Skeletal muscle tissue (tissue), 4 donors: ENCODE data around the gene PPDPF. TPM values are rescaled to one million over a fixed set of nuclear protein-coding genes. Genes with fewer than 3 reads are reported as not detected.

Experiments
- H3K27ac ChIP-seq: one replicate; pipeline ENCODE4 v1.7.0; 2013; ENCODE audit warnings: mild to moderate bottlenecking, low read depth, low read length, inconsistent platforms
- H3K27me3 ChIP-seq, 3 donors: one replicate each; pipeline ENCODE4 v1.7.0; 2013; ENCODE audit warnings: low read length in 3 of 3; ENCODE audit not compliant: control insufficient read depth in 3 of 3, insufficient read depth in 3 of 3
- H3K36me3 ChIP-seq, 3 donors: one replicate each; pipeline ENCODE4 v1.7.0; 2013; ENCODE audit warnings: low read length in 3 of 3; ENCODE audit not compliant: control insufficient read depth in 3 of 3, insufficient read depth in 3 of 3
- H3K4me1 ChIP-seq, 3 donors: one replicate each; pipeline ENCODE4 v1.7.0; 2013; ENCODE audit warnings: low read length in 3 of 3, mild to moderate bottlenecking in 3 of 3; ENCODE audit not compliant: control insufficient read depth in 3 of 3, insufficient read depth in 3 of 3
- H3K4me3 ChIP-seq, 3 donors: one replicate each; pipeline ENCODE4 v1.7.0; 2013; ENCODE audit warnings: low read length in 3 of 3
- H3K9ac ChIP-seq, 3 donors: one replicate each; pipeline ENCODE4 v1.7.0; 2013; ENCODE audit warnings: low read length in 3 of 3, mild to moderate bottlenecking in 3 of 3, moderate library complexity in 2 of 3, low read depth in 1 of 3
- H3K9me3 ChIP-seq, 3 donors: one replicate each; pipeline ENCODE4 v1.7.0; 2013; ENCODE audit warnings: low read length in 3 of 3; ENCODE audit not compliant: control insufficient read depth in 3 of 3
- total RNA-seq: library from RNA; depleted of rRNA; stranded (reverse); fragments of >200 nt; gene quantifications from one replicate; pipeline ENCODE4 v1.2.3, GENCODE V29; 2014
- donor health status: Osteomylitis.

PPDPF gene
- total RNA-seq, 1 donor from 2014 or later = 24.0 TPM

- peaks cover 23 to 57% (median 41%) of the 10 kb centered on the region in 3 donors for H3K4me1 ChIP-seq
Observed at GRCh38 chr20:63494084-63494419, 26.5 kb upstream of the PPDPF start.

DNA sequence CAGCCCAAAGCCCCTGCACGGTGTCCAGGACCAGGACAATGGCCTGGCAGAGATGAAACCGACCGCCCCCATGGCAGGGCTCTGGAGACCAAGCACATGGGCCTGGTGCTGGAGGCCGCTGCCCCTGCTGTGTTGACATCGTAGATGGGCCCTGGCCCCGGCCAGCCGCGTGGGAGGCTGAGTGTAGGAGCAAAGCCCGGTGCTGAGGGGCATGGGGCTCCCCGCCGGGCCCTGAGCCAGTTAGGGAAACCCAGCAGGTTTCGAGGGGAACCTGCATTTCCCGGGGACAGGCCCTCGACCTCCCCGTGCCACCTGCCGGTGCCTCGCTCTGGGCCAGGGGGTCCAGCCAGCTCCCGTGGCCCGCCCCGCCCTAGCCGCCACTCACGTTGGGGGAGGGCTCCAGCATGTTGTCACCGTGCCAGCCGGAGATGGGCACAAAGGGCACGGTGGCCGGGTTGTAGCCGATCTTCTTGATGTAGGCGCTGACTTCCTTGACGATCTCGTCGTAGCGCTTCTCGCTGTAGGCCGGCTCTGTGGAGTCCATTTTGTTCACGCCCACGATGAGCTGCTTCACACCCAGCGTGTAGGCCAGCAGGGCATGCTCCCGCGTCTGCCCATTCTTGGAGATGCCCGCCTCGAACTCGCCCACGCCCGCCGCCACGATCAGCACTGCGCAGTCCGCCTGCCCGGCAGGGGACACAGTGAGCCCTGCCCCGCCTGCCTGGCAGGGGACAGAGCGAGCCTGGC is 26.0 kb upstream of the PPDPF start:
- no peak overlapping the region for H3K27ac ChIP-seq
- peaks cover 35 to 71% (median 59%) of the 10 kb centered on the region in 3 donors for H3K36me3 ChIP-seq
- H3K4me1 ChIP-seq = peaks cover 25 to 61% (median 44%) of the 10 kb centered on the region in 3 donors
- H3K27me3 ChIP-seq = peaks cover 0 to 21% (median 6%) of the 10 kb centered on the region in 3 donors
- peak overlapping the region in 1 of 3 donors; percentile 95 for H3K9ac ChIP-seq
- no peak overlapping the region for H3K4me3 ChIP-seq
- H3K9me3 ChIP-seq = no peaks in the 10 kb centered on the region

More at GRCh38 chr20:63494084-63494419, 26.5 kb upstream of the PPDPF start:
- H3K9ac ChIP-seq = peak overlapping the region in 2 of 3 donors; percentile 0 to 95
- peaks cover 35 to 74% (median 59%) of the 10 kb centered on the region in 3 donors for H3K36me3 ChIP-seq
- no peaks in the 10 kb centered on the region for H3K9me3 ChIP-seq
- H3K4me3 ChIP-seq = no peak overlapping the region
- H3K27me3 ChIP-seq = peaks cover 0 to 21% (median 5%) of the 10 kb centered on the region in 3 donors
- H3K27ac ChIP-seq = no peak overlapping the region

- H3K9me3 ChIP-seq = no peaks in the 10 kb centered on the region
- peaks cover 30 to 68% (median 51%) of the 10 kb centered on the region in 3 donors for H3K4me1 ChIP-seq
- peaks cover 0 to 20% (median 9%) of the 10 kb centered on the region in 3 donors for H3K27me3 ChIP-seq
- peak overlapping the region; percentile 12 for H3K27ac ChIP-seq
- H3K4me3 ChIP-seq = peak overlapping the region in 2 of 3 donors; percentile 13 to 88
- peak overlapping the region in 1 of 3 donors; percentile 95 for H3K9ac ChIP-seq
- H3K36me3 ChIP-seq = peaks cover 35 to 65% (median 57%) of the 10 kb centered on the region in 3 donors
Observed at GRCh38 chr20:63495167-63495720, 25.3 kb upstream of the PPDPF start.

DNA sequence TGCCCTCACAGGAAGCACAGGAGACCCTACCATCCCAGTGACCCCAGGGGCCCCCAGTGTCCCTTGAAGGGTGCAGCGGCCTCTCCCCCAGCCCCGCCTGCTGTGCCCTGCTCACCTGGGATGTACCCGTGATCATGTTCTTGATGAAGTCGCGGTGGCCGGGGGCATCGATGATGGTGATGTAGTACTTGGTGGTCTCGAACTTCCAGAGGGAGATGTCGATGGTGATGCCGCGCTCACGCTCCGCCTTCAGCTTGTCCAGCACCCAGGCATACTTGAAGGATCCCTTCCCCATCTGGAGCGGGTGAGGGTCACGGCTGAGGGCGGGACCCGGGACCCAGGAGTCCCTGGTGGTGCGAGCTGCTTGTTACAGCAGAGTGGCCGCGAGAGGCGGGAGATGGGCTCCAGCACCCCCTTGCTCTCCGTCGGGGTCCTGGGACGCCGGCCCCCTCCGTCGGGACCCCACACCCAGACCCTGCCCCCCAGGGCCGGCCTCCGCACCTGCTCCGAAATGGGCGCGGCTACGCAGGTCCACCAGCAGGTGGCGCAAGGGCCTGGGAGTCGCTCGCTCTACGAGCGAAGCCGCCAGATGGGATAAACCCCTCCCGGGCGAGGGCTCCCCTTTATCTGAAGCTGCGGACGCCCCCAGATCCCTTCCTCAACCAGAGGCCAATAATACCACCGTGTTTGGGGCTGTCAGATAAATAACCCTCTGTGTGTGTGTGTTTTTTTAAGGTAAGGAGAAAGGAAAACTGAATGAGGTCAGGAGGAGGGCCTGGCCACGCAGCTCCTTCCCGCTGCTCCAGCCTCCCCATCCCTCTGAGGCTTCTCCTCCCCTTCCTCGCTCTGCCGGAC is 24.6 kb upstream of the PPDPF start:
- Histone ChIP-seq H3K36me3 (peaks cover 32 to 59% (median 50%) of the 10 kb centered on the region in 3 donors), H3K27me3 (peaks cover 0 to 15% (median 8%) of the 10 kb centered on the region in 3 donors), H3K27ac (peak overlapping the region; percentile 98)

GRCh38 chr20:63496596-63497120 is 23.9 kb upstream of the PPDPF start:
- Histone ChIP-seq H3K27ac (peak overlapping the region; percentile 98), H3K4me3 (peak overlapping the region; percentile 57 to 88 (median 85)), H3K4me1 (peaks cover 38 to 68% (median 56%) of the 10 kb centered on the region in 3 donors), H3K27me3 (peaks cover 0 to 16% (median 4%) of the 10 kb centered on the region in 3 donors), H3K36me3 (peaks cover 25 to 52% (median 43%) of the 10 kb centered on the region in 3 donors), H3K9ac (peak overlapping the region; percentile 84 to 95 (median 94)), H3K9me3 (no peaks in the 10 kb centered on the region)

More for the DNA sequence above, 24.6 kb upstream of the PPDPF start:
- peaks cover 35 to 70% (median 56%) of the 10 kb centered on the region in 3 donors for H3K4me1 ChIP-seq
- H3K4me3 ChIP-seq = peak overlapping the region; percentile 57 to 88 (median 85)
- H3K9ac ChIP-seq = peak overlapping the region; percentile 84 to 95 (median 94)
- H3K9me3 ChIP-seq = no peaks in the 10 kb centered on the region

DNA sequence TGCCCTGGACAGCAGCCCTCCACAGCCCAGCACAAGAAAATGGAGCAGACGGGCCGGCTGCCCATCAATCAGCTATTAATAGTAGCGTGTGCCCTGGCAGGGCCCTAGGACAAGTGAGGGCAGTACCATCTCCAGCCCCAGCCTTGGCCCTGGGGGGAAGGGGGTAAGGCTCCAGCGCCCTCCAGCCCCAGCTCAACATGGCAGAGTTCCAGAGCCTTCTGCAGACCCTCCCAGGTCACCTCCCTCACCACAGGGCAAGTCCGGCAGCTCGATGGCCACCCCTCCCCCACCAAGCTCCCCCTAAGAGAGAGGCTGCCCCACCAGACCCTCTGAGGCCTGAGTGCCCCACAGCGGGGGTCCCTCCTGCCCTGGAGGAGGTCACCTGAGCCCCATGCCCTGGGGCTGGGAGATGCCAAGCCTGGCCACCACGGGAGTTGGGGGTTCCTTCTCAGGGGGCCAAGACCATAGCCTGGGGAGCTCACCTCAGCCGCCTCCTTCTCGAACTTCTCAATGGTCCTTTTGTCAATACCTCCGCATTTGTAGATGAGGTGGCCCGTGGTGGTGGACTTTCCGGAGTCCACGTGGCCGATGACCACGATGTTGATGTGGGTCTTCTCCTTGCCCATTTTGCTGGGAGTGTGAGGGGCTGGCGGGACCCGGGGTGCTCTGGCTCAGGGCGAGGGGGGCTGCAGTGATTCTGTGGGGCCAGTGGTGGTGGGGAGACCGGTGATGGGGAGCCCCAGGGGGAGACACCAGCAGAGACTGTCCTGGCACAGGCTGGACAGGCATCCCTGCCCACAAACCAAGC is 23.2 kb upstream of the PPDPF start:
- Histone ChIP-seq H3K4me3 (peak overlapping the region; percentile 73 to 88 (median 85)), H3K9me3 (no peaks in the 10 kb centered on the region), H3K27ac (peak overlapping the region; percentile 98), H3K9ac (peak overlapping the region; percentile 84 to 95 (median 94)), H3K27me3 (peaks cover 0 to 16% (median 4%) of the 10 kb centered on the region in 3 donors), H3K4me1 (peaks cover 41 to 69% (median 59%) of the 10 kb centered on the region in 3 donors), H3K36me3 (peaks cover 19 to 47% (median 37%) of the 10 kb centered on the region in 3 donors)

DNA sequence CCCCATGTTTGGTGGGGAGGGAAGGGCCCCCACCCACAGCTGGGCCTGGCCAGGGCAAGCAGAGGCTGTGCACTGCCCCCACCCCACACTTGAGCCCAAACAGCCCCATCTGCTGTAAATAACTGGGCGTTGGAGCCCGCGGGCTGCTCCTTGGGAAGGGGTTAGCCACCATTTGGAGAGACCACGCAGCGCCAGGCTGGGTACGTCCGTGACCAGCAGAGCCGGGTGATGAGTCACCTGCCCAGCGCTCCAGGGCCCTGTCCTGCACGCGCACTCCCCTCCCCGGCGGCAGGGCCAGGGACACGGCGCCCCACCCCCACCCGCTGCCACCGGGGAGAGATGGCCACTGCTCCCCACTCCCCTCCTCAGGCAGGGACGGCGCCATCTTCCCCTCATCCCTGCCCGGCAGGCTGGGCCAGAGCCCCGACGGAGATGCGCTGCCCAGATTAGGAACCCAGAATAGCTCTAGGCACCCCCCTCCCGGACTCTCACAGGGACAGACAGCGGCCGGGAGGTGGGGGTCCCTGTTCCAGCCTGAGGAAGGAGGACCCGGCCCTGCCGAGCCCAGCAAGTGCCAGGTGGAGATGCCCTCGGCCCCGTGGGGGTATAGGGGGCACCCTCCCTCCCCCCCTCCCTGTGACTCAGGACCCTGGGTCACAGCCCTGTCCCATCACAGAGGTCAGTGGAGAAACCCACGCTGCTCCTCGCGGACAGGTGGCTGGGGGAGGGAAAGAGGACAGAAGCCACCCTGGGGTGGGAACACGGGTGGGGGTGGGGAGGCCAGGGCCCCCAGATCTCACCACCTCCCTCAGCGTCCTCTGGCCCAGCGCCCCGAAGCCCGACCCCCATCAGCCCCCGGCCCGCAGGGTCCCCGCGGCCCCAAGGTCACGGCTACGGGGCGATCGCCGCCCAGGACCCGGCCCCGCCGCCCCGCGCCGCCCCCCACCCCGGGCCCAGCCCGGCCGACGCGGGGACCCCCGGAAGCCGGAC is 22.3 kb upstream of the PPDPF start:
- Histone ChIP-seq H3K27me3 (peaks cover 0 to 16% (median 4%) of the 10 kb centered on the region in 3 donors), H3K4me1 (peaks cover 44 to 75% (median 66%) of the 10 kb centered on the region in 3 donors), H3K4me3 (peak overlapping the region; percentile 73 to 88 (median 85)), H3K36me3 (peaks cover 10 to 38% (median 28%) of the 10 kb centered on the region in 3 donors), H3K9ac (peak overlapping the region; percentile 84 to 95 (median 94)), H3K9me3 (no peaks in the 10 kb centered on the region), H3K27ac (peak overlapping the region; percentile 98)

GRCh38 chr20:63498960-63499337 is 21.6 kb upstream of the PPDPF start, which contains the start of gene EEF1A2:
Gene EEF1A2 (minus strand): TSS chr20:63499083. CDS start chr20:63497763, 1,320 bp downstream.
- Histone ChIP-seq H3K9me3 (no peaks in the 10 kb centered on the region), H3K4me1 (peaks cover 44 to 71% (median 67%) of the 10 kb centered on the region in 3 donors), H3K27ac (peak within 1 kb of the TSS; percentile 99), H3K4me3 (peak within 1 kb of the TSS; percentile 73 to 88 (median 85)), H3K36me3 (peaks cover 7 to 32% (median 21%) of the 10 kb centered on the region in 3 donors), H3K9ac (peak within 1 kb of the TSS; percentile 84 to 95 (median 94)), H3K27me3 (peaks cover 0 to 16% (median 4%) of the 10 kb centered on the region in 3 donors)
